ENCODE data around the gene INTS11. TPM values are rescaled to one million over a fixed set of nuclear protein-coding genes. Genes with fewer than 3 reads are reported as not detected.

Gene INTS11
- total and polyA plus RNA-seq, 2 experiments from 2014 or later: 102 to 161 TPM

- no peaks in the 10 kb centered on the region for H3K9me2 ChIP-seq (ENCODE audit: insufficient read depth)
- peaks cover 4% of the 10 kb centered on the region; the same call in 1 of the 3 replicates for H3K4me1 Mint-ChIP-seq
- H3K36me3 Mint-ChIP-seq (ENCODE audit: low read depth): no peaks in the 10 kb centered on the region
- no peaks in the 10 kb centered on the region for H4K20me1 ChIP-seq (replicated peaks; ENCODE audit: insufficient read depth)
- no peaks in the 10 kb centered on the region for H3K27me3 ChIP-seq (ENCODE audit: insufficient read depth)
- H3K4me1 ChIP-seq (ENCODE audit: insufficient read depth): no peaks in the 10 kb centered on the region
- H3K27ac Mint-ChIP-seq: no peak overlapping the region
- no peaks in the 10 kb centered on the region for H3K36me3 ChIP-seq (ENCODE audit: insufficient read depth)
- peaks cover 3% of the 10 kb centered on the region; the same call in 2 of the 3 replicates for H3K9me3 Mint-ChIP-seq
- H2AFZ ChIP-seq: no peak overlapping the region
- 0 out of 2 replicates have a peak, but pooled peaks cover 9% of the 10 kb centered on the region for H3F3A ChIP-seq (replicated peaks; ENCODE audit: low read depth)
- peaks cover 11% of the 10 kb centered on the region for H3K27me3 Mint-ChIP-seq (ENCODE audit: insufficient read depth, low read depth, poor library complexity)
- DNase-seq (ENCODE audit: low spot score) (no peak), ATAC-seq (no peak)
- no peak overlapping the region for H3K4me3 ChIP-seq
- H3K79me2 ChIP-seq (replicated peaks; ENCODE audit: insufficient read depth): no peaks in the 10 kb centered on the region
- no peak for TF ChIP-seq POLR2AphosphoS5 (IDR thresholded peaks at IDR 0.05; ENCODE audit: low read depth)
- TF ChIP-seq JUNB (IDR thresholded peaks at IDR 0.05; ENCODE audit: unreplicated experiment): no peak
- TF ChIP-seq EZH2phosphoT487 (IDR thresholded peaks at IDR 0.05; ENCODE audit: unreplicated experiment): no peak
- TF ChIP-seq CREB1 (CRISPR knock-in tag; IDR thresholded peaks at IDR 0.05; ENCODE audit: low read depth): no peak
- TF ChIP-seq ZNF462 (CRISPR knock-in tag; IDR thresholded peaks at IDR 0.05): no peak
- TF ChIP-seq NANOG (IDR thresholded peaks at IDR 0.05; ENCODE audit: borderline replicate concordance): no peak
- TF ChIP-seq, protein P1, sequence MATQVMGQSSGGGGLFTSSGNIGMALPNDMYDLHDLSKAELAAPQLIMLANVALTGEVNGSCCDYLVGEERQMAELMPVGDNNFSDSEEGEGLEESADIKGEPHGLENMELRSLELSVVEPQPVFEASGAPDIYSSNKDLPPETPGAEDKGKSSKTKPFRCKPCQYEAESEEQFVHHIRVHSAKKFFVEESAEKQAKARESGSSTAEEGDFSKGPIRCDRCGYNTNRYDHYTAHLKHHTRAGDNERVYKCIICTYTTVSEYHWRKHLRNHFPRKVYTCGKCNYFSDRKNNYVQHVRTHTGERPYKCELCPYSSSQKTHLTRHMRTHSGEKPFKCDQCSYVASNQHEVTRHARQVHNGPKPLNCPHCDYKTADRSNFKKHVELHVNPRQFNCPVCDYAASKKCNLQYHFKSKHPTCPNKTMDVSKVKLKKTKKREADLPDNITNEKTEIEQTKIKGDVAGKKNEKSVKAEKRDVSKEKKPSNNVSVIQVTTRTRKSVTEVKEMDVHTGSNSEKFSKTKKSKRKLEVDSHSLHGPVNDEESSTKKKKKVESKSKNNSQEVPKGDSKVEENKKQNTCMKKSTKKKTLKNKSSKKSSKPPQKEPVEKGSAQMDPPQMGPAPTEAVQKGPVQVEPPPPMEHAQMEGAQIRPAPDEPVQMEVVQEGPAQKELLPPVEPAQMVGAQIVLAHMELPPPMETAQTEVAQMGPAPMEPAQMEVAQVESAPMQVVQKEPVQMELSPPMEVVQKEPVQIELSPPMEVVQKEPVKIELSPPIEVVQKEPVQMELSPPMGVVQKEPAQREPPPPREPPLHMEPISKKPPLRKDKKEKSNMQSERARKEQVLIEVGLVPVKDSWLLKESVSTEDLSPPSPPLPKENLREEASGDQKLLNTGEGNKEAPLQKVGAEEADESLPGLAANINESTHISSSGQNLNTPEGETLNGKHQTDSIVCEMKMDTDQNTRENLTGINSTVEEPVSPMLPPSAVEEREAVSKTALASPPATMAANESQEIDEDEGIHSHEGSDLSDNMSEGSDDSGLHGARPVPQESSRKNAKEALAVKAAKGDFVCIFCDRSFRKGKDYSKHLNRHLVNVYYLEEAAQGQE (IDR thresholded peaks at IDR 0.05; ENCODE audit: unreplicated experiment): no peak
- TF ChIP-seq ETS1 (IDR thresholded peaks at IDR 0.05): no peak
- TF ChIP-seq ZNF331 (CRISPR knock-in tag; IDR thresholded peaks at IDR 0.05; ENCODE audit: low read depth): no peak
- H3K4me2 ChIP-seq: no peak overlapping the region
- no peak overlapping the region for H3K4me3 Mint-ChIP-seq
- H3K27ac ChIP-seq (ENCODE audit: low read depth): no peak overlapping the region
Measured at GRCh38 chr1:1292851-1293250, 31.6 kb downstream of the INTS11 start.

Measured in GM23338 (cell line).